Vagina (tissue), 2 donors: Measurements from ENCODE around the gene ORAI1.

Source experiments
- CTCF ChIP-seq, 3 experiments: fragments of 450-650 bp in 2 of 3; fragments of 200-600 bp in 1 of 3; sonication (generic) in 1 of 3; IDR thresholded peaks; one replicate each; pipeline ENCODE4 v1.5.1; 2017 to 2019; ENCODE audit warnings: antibody characterized with exemption in 3 of 3, mild to moderate bottlenecking in 2 of 3, moderate library complexity in 2 of 3
- POLR2A ChIP-seq, 2 donors: fragments of 450-650 bp; IDR thresholded peaks; one replicate each; pipeline ENCODE4 v1.6.1; 2017; ENCODE audit warnings: antibody characterized with exemption in 2 of 2, mild to moderate bottlenecking in 2 of 2, moderate library complexity in 2 of 2
- POLR2AphosphoS5 ChIP-seq, 2 donors: sonication (generic); formaldehyde crosslinking; IDR thresholded peaks; one replicate each; pipeline ENCODE4 v1.9.0; 2017; ENCODE audit warnings: antibody characterized with exemption in 2 of 2, mild to moderate bottlenecking in 2 of 2, low read depth in 1 of 2; ENCODE audit not compliant: insufficient read depth in 1 of 2

GRCh38 chr12:121614872-121615467 lies 11.4 kb upstream of the ORAI1 start:
- no peak for TF ChIP-seq POLR2AphosphoS5 (IDR thresholded peaks at IDR 0.05; ENCODE audit: insufficient read depth in 1 of 2, low read depth in 1 of 2)
- no peak for TF ChIP-seq CTCF (IDR thresholded peaks at IDR 0.05)
- TF ChIP-seq POLR2A (IDR thresholded peaks at IDR 0.05) = no peak
